ENCODE measurements around the gene CRIM1.
A peak's percentile ranks its signal among the peaks of the same experiment; 100 is the strongest.

CRIM1 gene

GRCh38 chr2:36545871-36546416 lies 190.4 kb downstream of the CRIM1 start:
- no peak for DNase-seq (ENCODE audit: low spot score)
- no peak for TF ChIP-seq CTCF (IDR thresholded peaks at IDR 0.05)
- Histone ChIP-seq H3K27ac (no peak overlapping the region), H3K4me3 (no peak overlapping the region)

GRCh38 chr2:36547906-36548305 lies 192.3 kb downstream of the CRIM1 start:
- TF ChIP-seq CTCF (IDR thresholded peaks at IDR 0.05): no peak
- DNase-seq (ENCODE audit: low spot score): no peak
- peak overlapping the region in 1 of 2 donors; percentile 9 for H3K27ac ChIP-seq
- H3K4me3 ChIP-seq: no peak overlapping the region

- no peak for TF ChIP-seq CTCF (IDR thresholded peaks at IDR 0.05)
- Histone ChIP-seq H3K27ac (peak overlapping the region in 1 of 2 donors; percentile 33), H3K4me3 (no peak overlapping the region)
- DNase-seq (ENCODE audit: low spot score): no peak
Measured at GRCh38 chr2:36549165-36549574, 193.6 kb downstream of the CRIM1 start.

GRCh38 chr2:36550006-36550405 lies 194.4 kb downstream of the CRIM1 start:
- Histone ChIP-seq H3K4me3 (no peak overlapping the region), H3K27ac (no peak overlapping the region)
- no peak for TF ChIP-seq CTCF (IDR thresholded peaks at IDR 0.05)
- DNase-seq (ENCODE audit: low spot score): no peak

GRCh38 chr2:36553683-36554082 lies 198.1 kb downstream of the CRIM1 start:
- Histone ChIP-seq H3K4me3 (no peak overlapping the region), H3K27ac (peak overlapping the region in 1 of 2 donors; percentile 26)
- no peak for TF ChIP-seq CTCF (IDR thresholded peaks at IDR 0.05)
- no peak for DNase-seq (ENCODE audit: low spot score)

GRCh38 chr2:36554531-36554930 lies 199.0 kb downstream of the CRIM1 start:
- H3K27ac ChIP-seq: no peak overlapping the region
- no peak for DNase-seq (ENCODE audit: low spot score)
- TF ChIP-seq CTCF (IDR thresholded peaks at IDR 0.05): no peak
- H3K4me3 ChIP-seq: no peak overlapping the region

GRCh38 chr2:36555789-36556188 lies 200.2 kb downstream of the CRIM1 start:
- H3K4me3 ChIP-seq: no peak overlapping the region
- TF ChIP-seq CTCF (IDR thresholded peaks at IDR 0.05): no peak
- H3K27ac ChIP-seq: peak overlapping the region in 1 of 2 donors; percentile 0
- no peak for DNase-seq (ENCODE audit: low spot score)

Measured in coronary artery (tissue), 2 donors.